HG03196 (cell line): ENCODE measurements around the gene ELFN1.

ENCODE experiments used
- ATAC-seq: cut with Tn5 transposase; IDR thresholded peaks from one replicate; pipeline ENCODE4 v1.9.1; 2021; ENCODE audit not compliant: unreplicated experiment

Gene ELFN1

DNA sequence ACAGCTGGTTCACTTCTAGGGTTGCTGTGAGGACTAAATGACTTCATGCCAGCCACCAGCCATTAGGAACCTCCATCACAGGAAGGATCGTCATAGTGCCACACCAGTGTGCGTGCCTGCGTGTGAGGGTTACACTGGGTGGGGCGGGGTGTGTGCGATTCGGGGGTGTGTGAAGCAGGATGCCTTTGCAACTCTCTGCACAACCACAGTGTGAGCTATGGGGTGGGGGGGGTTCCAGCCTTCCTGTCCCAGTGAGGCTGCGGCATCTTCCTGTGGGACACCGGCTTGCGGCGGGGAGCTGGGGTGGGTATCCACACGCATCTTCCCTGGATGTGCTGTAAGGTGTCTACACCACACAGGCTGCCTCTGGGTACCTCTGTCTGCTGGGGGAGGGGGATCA is 6.9 kb upstream of the ELFN1 start:
- ATAC-seq, result no peak

DNA sequence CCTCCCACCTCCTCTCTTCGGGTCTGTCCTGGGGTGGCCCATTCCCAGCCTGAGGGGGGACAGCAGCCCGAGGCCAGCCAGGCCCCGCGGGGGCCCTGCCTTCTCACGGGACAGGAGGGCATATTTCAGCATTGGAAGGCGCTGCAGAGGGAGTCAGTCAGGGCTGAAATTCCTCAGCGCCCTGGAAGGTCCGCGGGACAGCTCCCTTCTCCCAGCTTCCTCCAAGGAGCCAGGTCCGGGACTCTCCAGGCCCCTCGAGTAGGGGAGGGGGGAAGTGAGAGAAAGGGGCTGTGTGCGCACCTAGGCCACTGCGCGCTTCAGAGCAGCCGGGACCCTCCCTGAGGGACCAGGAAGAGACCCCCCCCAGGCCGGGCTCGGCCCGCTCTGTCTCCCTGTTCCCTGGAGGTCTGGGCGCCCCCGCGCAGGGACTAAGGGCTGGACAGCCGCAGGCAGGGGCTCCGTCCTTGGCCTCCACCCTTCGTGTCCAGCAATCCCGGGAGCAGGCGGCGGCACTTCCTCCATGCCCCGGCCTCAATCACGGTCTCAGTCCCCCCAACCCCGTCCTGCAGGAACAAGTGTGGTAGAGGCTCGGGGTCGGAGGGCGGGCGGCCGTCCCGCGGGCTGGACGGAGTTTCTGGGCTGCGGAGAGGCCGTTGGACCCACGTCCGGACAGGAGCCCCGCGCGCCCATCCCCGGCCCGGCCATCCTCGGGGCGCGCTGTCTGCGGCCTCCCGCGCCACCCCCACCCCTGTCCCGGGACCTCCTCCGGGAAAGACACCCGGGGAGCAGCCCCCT is 6.0 kb upstream of the ELFN1 start:
- no peak for ATAC-seq

DNA sequence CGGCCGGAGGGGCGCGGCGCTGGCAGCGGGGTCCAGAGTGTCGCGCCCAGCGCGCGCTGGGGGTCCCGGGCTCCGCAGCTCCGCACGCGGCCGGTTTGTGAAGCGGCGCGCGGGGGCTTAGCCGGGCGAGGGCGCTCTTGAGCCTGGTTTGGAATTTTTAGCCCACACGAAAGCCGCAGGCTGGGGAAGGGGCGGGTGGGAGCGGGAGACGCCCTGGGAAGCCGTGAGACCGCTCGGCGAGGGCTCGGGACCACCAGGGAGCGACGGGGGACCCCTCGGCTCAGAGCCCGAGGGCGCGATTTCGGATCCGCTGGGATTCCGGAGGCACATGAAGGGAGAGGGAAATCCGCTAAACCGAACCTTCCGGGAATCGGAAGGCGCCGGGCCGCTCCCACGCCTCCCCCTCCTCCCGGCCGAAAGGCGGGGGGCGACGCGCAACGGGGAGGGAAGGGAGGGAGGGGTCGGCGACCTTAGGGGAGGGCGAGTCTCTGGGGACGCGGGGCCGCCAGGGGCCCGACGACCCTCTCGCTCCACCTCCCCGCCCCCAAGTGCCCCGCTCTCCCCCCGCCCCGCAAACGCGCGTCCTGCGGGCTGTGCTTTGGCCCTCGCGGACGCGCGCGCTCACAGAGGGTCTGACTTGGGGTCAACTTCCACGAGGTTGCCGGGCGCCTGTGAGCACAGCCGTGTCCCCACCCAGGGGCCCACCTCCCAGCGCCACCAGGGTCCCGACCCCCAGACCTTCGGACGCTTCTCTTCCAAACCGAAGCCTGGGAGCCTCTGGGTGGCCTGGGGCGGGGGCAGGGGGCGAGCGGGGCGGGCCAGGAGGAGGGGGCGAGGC is 5.1 kb upstream of the ELFN1 start:
- ATAC-seq, result no peak

DNA sequence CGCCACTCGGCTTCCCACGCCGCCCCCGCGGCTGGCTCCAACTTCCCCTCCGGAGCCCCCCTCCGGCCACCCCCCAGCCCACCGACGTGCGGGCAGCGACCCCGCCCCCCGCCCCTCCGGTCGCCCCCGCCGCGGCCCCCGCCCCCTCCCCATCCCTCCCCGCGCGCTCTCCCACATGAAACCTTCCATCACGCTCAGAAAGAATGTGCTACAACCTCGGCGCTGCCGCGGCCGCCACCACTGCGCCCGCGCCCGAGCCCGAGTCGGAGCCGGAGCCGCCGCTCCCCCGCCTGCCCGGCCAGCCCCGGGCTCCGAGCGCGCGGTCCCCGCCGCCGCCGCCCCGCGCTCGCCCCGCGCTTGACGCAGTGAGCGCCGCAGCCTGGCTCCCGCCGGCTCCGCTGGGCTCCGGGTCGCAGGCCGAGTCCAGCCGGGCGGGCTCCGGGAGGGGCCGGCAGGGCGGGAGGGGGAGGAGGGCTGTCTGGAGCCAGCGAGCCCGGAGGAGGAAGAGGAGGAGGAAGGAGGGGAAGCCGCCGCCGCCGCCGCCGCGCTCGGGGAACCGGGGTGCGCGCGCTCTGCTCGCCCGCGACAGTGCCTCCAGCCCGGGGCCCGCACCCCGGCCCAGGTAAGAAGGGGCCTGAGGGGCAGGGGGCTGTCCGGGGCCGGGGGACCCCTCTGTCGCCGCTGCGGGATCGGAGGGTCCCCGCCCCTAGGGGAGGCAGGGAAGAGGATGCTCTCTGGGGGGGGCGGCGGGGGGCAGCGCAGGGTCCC is 4.3 kb upstream of the ELFN1 start:
- no peak for ATAC-seq

DNA sequence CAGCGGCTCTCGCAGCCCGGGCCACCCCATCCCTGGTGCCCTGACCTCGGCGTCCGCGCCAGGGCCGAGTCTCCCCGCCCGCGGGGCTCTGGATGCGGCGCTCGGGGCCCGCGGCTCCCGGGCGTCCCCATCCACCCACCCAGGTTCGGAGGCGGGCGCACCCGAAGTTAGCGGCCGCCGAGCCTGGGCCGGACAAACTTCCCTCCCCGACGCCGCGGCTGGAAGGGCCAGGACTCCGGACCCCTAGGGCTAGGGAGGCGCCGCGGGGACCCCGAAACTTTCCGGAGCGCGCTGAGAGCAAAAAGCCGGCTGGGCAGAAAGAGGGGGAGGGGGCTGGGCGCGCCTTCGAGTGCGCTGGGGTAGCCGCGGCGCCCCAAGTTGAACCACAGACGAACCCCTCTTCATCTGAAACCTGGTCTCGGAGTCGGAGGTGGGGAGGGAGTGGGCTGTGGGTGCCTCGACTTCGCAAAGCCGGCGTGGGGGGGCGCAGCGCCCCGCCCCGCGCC is 3.7 kb upstream of the ELFN1 start:
- no peak for ATAC-seq

- ATAC-seq, result no peak
These were observed 3.1 kb upstream of the ELFN1 start for GRCh38 chr7:1666823-1667565.

DNA sequence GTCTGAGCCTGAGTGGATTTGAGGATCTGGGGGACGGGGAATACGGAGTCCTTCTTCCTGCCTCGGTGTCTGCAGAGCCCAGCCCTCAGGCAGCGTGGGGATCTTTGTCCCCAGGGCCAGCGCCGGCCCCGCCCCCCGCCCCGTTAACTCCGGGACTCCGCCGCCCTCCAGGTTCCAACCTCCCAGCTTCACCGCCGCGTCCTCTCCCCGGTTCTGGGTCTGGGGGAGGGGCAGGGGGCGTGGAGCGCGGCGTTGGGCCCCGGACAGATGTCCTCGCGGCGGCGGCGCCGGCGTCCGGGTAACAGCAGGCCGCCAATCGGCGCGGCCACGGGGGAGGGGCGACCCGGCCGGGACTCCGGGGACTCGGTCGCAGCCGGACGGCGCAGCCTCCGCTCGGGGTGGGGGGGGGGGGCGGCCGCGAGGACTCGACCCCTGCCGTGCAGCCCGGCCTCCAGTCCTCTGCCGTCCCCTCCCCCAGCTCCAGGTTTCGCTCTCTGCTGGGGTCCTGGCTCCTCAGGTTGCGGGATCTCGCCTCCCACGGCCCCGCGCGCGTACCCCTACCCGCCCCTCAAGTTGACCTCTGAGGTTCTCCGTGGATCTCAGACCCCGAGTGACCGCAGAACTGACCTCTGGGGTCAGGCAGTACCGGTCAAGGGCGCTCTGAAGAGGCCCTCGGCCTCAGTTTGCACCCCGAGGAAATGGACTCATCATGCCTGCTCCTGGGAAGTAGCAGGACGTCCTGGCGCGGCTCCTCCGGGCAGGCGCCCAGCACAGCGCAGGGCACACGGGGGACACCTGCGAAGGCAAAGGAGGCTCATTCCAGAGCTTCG is 2.3 kb upstream of the ELFN1 start:
- ATAC-seq, result no peak

DNA sequence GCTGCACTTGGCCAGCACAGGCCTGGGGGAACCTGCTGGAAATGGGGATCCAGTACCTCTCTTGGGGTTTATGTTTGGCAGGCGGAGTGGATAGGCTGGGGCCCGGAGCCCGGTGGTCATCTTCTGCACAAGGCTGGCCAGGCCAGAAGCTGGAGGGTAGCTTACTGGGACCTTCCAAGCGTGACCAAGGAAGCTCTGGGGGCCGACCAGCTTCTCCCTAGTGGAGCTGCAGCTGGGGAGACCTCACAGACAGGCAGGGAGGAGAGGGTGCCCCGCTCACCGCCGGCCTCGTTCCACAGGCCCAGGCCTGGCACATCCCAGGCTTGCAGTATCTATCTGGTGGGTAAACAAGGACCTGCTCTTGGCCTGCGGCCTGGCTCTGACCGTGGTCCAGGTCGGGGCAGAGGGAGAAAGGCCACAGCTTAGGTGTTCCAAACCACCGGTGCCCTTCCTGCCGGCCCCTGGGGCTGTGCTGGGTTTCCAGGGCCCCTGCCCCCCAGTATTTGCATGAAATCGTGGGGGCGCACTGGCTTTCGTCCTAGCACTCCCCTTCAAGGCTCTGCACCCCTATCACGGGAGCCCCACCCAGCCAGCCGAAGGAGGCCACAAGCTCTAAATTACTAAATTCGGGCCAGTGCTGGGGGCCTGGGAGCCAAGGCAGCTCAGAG is 1.5 kb upstream of the ELFN1 start:
- ATAC-seq, result no peak

DNA sequence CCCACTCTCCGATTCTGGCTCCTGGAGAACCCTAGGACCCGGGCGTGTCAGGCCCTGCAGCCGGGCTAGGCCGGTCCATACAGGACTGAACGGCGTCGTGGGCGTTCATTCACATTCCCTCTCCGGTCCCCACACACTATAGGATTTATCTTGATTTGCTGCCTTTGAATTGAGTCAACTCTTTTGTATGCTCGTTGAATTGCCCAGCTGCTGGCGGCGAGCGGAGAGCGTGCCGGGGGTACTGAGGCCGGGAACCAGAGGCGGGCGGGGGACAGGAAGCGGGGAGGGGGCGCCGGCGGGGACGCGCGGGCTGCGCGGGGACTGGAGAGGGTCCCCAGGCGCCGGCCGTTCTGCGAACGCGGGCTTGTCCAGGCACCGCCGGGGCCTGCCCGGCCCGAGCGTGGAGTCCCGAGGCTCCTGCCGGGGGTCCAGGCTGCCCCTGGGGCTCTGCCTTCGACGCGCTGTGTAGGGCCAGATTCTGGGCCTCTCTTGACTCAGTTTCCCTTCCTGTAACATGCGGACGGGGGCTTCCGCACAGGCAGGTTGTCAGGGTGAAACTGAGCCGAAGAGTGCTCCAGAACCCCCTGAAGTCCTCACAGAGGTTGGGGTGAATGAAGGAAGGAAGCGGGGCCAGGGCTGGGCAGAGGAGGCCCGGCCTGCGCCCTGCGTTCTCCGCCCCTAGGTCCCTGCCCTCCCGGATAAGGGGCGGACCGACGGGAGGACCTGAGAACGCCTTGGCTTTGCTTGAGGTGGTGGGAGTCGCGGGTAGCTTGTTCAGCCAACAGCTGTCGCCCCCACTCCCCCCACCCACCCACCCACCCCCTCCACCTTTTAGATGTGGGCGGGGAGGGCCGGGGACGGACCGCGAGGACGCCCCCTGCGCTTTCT is 769 bp upstream of the ELFN1 start:
- ATAC-seq, result no peak

GRCh38 chr7:1670894-1671593 is 967 bp downstream of the ELFN1 start:
- ATAC-seq, result no peak

DNA sequence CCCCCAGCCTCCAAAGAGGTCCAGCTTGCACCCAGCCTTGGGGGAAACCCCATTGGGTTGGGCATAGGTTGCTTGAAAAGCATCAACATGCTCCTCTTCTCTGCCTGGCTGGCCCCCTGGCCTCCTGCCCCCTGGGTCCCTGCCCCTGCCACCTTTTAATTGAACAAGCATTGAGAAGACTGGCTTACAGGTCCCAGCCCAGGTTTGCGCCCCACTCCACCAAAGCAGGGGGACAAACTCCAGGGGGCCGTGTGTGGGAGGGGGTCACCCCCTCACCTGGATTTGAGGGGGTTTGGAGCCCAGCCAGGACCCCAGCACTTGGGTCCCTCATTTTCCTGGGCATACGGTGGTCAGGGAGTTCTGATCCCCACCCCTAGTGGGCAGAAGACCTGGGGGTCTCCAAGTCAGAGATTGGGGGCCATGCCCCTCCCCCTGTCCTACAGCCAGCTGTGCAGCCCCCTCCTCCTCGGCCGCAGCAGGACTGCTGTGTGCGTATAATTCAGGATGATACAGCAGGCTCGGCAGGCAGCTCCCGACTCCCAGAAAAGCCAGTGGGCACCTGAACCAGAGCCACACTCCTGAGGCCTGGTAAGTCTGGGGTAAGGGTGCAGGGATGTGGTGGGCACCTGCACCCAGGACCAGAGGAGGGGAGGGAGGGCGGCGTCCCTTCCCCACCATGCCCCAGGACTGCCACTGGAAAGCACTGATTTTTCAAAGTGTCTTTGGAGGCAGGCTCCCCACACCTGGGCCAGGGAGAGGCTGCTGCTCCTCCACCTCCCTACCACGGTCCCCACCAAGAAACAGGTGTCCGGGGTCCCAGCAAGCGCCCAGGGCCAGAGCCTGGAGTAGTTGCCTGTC is 1.7 kb downstream of the ELFN1 start:
- ATAC-seq, result no peak

GRCh38 chr7:1672851-1673486 is 2.9 kb downstream of the ELFN1 start:
- no peak for ATAC-seq

- ATAC-seq, result no peak
These were observed 3.6 kb downstream of the ELFN1 start for GRCh38 chr7:1673581-1674118.

DNA sequence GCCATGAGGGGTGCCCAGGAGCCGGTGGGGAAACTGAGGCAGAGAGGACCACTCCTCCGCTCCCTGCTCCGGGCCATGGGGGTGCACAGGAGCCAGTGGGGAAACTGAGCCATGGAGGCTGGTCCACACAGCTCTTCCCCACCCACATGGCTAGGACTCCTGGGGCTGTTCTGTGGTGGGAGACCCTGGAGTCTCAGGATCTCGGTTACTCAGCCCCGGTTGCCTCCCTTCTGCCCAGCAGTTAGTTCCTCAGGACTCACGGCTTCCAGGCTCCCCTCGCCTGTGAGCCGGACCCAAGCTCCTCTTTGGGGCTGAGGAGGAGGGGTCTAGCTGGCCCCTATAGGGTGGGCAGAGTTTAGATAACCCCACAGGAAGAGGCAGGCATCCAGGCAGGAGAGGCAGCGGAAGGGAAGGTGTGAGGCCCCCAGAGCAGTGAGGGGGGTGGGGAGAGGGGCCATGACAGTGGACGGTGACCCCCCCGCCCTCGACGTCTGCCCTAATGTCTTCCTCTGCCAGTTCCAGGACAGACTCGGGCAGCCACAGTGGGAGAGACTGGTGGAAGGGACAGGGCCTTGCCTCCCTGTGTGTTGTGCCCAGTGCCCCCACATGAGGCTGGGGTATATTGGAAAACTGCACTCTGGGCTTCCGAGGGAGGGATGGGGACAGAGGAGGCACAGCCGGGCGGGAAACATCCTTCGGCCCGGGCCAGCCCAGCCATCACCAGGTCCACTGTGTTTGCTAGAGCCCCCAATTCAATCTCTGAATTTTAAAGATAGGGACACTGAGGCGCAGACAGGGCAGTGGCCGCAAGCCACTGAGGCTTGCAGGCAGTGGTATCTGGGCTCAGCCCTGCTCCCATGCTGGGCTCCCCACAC is 4.3 kb downstream of the ELFN1 start:
- no peak for ATAC-seq

DNA sequence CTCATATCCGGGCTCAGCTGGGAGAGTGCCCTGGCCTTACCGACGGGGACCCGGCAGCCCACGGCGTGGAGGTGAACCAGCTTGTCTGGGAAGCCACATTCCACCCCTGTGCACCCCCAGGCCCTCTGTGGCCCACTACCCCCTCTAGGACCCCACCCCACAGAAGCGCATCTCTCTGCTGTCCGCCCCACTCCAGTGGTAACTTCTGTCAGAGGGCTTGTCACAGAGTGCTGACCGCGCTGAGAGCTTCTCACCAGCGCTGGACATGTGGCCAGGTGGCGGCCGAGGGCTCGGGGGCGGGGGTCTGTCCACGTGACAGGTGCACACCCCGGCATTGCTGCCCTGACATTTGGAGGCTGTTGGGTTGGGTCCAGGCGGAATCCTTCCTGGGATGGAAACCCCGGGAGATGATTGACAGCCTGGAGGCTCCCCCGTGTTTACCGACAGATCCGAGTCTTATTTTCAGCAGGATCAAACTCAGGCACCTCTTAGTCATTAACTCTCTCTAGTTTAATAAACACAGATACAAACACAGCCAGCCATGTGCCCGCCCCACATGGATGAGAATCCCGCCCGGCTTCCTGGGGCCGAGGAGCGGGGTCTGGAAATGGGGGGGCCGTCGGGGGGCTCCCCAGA is 5.1 kb downstream of the ELFN1 start:
- no peak for ATAC-seq
